Measurements from ENCODE around the gene POLL. TPM values are rescaled to one million over a fixed set of nuclear protein-coding genes. Genes with fewer than 3 reads are reported as not detected.

POLL gene
- total and polyA plus RNA-seq, 2 experiments from 2014 or later, result 17.3 to 24.3 TPM

DNA sequence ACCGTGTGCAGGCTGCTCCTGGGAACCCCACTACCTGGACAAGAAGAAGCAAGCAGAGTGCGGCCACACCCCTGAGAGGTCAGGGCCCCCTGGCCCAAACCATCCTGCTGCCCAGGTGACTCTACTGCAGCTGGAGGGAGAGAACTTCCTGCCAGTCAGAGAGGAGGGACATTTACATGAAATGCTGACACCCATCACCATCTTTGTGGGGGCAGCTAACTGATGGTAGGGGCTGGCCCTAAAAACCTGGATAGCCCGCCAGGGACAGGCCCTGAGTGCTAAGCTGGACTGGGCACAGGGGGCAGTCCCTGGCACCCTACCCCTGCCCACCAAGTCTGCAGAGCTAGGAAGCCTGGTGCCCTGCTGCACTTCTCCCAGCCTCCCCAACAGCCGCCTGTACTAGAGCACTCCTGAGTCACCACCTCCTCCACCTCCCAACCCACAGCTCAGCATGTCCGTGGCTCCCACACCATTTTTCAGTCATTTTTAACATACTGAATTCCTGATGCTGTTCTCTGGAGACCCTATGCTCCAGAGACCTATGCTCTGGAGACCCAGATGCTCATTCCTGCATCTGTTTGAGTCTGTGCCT is 27.6 kb upstream of the POLL start:
- Histone ChIP-seq H3F3A (replicated peaks; ENCODE audit: low read depth) (no peaks in the 10 kb centered on the region), H4K20me1 (replicated peaks; ENCODE audit: insufficient read depth) (no peaks in the 10 kb centered on the region), H3K4me3 (no peak overlapping the region), H3K27me3 (ENCODE audit: insufficient read depth) (no peaks in the 10 kb centered on the region), H2AFZ (no peak overlapping the region), H3K27ac (ENCODE audit: low read depth) (no peak overlapping the region), H3K4me2 (peak overlapping the region; percentile 58; the same call in 1 of the 2 replicates), H3K36me3 (ENCODE audit: insufficient read depth) (no peaks in the 10 kb centered on the region), H3K79me2 (replicated peaks; ENCODE audit: insufficient read depth) (no peaks in the 10 kb centered on the region), H3K4me1 (ENCODE audit: insufficient read depth) (peaks cover 24% of the 10 kb centered on the region), H3K9me2 (ENCODE audit: insufficient read depth) (no peaks in the 10 kb centered on the region)
- TF ChIP-seq REST (IDR thresholded peaks at IDR 0.05; ENCODE audit: unreplicated experiment), result no peak
- TF ChIP-seq CREB1 (CRISPR knock-in tag; IDR thresholded peaks at IDR 0.05; ENCODE audit: low read depth), result no peak
- TF ChIP-seq ETS1 (IDR thresholded peaks at IDR 0.05), result no peak
- no peak for TF ChIP-seq NANOG (IDR thresholded peaks at IDR 0.05; ENCODE audit: borderline replicate concordance)
- no peak for TF ChIP-seq ZNF114 (CRISPR knock-in tag; IDR thresholded peaks at IDR 0.05)
- no peak overlapping the region; the same call in 2 of the 3 replicates for H3K4me3 Mint-ChIP-seq
- H3K27me3 Mint-ChIP-seq (ENCODE audit: insufficient read depth, low read depth, poor library complexity), result peaks cover 21% of the 10 kb centered on the region
- peak overlapping the region; percentile 33 for H3K27ac Mint-ChIP-seq
- ATAC-seq (no peak), DNase-seq (ENCODE audit: low spot score) (no peak)
- H3K9me3 Mint-ChIP-seq, result no peaks in the 10 kb centered on the region
- peaks cover 36% of the 10 kb centered on the region for H3K4me1 Mint-ChIP-seq
- H3K36me3 Mint-ChIP-seq (ENCODE audit: low read depth), result peaks cover 4% of the 10 kb centered on the region; the same call in 2 of the 3 replicates

DNA sequence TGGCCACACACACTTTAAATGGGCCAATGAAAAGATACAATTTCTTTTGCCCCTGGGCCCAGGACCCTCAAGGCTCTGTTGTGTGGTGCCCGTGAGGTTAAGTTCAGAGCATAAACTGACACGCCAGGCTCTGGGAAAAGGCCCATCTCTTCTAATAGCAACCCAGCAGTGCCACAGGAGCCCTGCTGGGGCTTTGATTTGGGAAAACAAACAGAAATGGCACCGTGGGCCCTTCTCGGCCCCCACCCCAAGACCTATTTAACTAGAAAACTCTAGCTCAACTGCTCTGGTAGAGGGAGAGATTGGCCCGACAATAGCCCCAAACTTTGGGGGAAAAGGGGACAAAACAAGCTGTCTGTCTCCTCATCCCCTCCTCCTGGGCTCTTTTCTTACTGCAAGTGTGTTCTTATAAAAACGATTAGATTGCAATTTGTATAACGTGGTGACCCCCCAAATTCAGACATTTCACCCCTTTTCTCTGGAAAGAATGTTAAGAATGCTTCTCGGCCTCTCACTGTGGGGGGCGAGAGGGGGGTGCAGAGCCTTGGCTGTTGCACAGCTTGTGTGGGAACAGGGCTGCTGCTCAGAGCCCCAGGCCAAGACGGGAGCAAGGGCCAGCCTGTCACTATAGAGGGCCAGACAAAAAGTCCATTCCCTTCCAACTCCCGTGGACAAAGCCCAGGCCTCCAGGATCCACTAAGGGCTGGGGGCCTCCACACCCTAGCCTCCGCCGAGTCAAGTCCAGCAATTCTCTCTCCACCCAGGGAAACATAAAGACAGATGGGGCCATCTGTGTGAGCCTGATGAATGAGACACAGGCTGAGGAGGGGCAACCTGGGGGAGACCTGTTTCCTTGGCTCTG is 26.8 kb upstream of the POLL start:
- Histone ChIP-seq H3K4me2 (peak overlapping the region; percentile 58; the same call in 1 of the 2 replicates), H3K27me3 (ENCODE audit: insufficient read depth) (no peaks in the 10 kb centered on the region), H2AFZ (no peak overlapping the region), H3K4me3 (no peak overlapping the region), H3K79me2 (replicated peaks; ENCODE audit: insufficient read depth) (no peaks in the 10 kb centered on the region), H3K27ac (ENCODE audit: low read depth) (peak overlapping the region; percentile 81), H3K9me2 (ENCODE audit: insufficient read depth) (no peaks in the 10 kb centered on the region), H3K36me3 (ENCODE audit: insufficient read depth) (no peaks in the 10 kb centered on the region), H3F3A (replicated peaks; ENCODE audit: low read depth) (no peaks in the 10 kb centered on the region), H4K20me1 (replicated peaks; ENCODE audit: insufficient read depth) (no peaks in the 10 kb centered on the region), H3K4me1 (ENCODE audit: insufficient read depth) (peaks cover 24% of the 10 kb centered on the region)
- peak in 1 of 2 experiments; percentile 37; a peak in 2 of 4 replicates for TF ChIP-seq CTCF (conservative IDR thresholded peaks at IDR 0.05; ENCODE audit: low read depth in 2 of 2)
- no peak for TF ChIP-seq STAT1 (IDR thresholded peaks at IDR 0.05; ENCODE audit: unreplicated experiment)
- ATAC-seq (peak; percentile 62), DNase-seq (ENCODE audit: low spot score) (peak; percentile 65)
- H3K27me3 Mint-ChIP-seq (ENCODE audit: insufficient read depth, low read depth, poor library complexity), result peaks cover 21% of the 10 kb centered on the region
- H3K36me3 Mint-ChIP-seq (ENCODE audit: low read depth), result peaks cover 7% of the 10 kb centered on the region; the same call in 2 of the 3 replicates
- no peak overlapping the region; the same call in 2 of the 3 replicates for H3K4me3 Mint-ChIP-seq
- H3K27ac Mint-ChIP-seq, result peak overlapping the region; percentile 68
- H3K9me3 Mint-ChIP-seq, result no peaks in the 10 kb centered on the region
- peaks cover 36% of the 10 kb centered on the region for H3K4me1 Mint-ChIP-seq

Data from GM23338 (cell line).